GM19239 (cell line): Measurements from ENCODE around the gene RGS11.
"Not testable (repeated sequence)": the region's sequence is repeated elsewhere in the genome, so short reads cannot be mapped to it uniquely, and the experiment has no call there.

Experiments
- DNase-seq: peaks from one replicate; pipeline ENCODE4 v3.0.0; 2011; ENCODE audit warnings: low spot score; ENCODE audit not compliant: insufficient read length
- FAIRE-seq: peaks from 2 replicates; lab custom pipeline; 2011; peaks lifted over from hg19 to GRCh38; lab: Jason Lieb, UNC

The RGS11 gene

GRCh38 chr16:240559-240958 lies 35.2 kb downstream of the RGS11 start:
- no peak for FAIRE-seq

DNA sequence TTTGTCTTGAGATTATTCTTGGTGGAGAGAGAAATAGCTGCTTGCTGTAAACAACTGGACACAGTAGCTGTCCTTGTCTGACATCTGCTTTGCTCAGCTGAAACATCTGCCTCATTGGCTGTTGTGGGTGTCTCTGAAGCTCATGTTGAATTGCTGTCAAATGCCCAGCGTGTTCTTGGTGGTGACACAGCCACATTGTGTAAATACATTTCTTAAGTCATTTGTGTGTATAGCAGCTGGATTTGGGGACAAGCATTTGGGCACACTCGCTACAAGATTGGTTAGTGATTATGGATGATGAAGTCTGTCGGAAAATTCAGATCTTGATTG lies 35.8 kb downstream of the RGS11 start:
- no peak for FAIRE-seq

More at GRCh38 chr16:240559-240958, 35.2 kb downstream of the RGS11 start:
- no peak for DNase-seq

GRCh38 chr16:234468-235305 lies 41.1 kb downstream of the RGS11 start, which contains the start of gene FAM234A:
TSS of gene FAM234A (plus strand) at chr16:234821. CDS start at chr16:254414, 19,593 bp downstream.
- peak; percentile 87 for FAIRE-seq
- DNase-seq: peak; percentile 89

More for the DNA sequence above, 35.8 kb downstream of the RGS11 start:
- DNase-seq: no peak

DNA sequence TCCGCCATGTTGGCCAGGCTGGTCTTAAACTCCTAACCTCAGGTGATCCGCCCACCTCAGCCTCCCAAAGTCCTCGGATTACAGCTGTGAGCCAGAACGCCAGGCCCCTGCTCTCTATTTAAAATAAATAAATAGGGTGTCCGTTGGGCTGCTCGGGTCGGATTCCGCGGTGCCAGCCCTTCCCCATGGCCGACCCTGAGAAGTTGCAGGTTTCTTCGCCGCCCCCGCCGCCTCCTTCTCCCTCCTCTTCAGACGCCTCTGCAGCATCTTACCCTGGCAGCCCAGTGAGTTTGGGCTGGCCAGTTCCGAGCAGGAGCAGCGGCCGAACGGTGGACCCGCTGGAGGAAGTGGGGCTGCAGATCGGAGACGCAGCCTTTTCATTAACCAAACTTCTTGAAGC lies 44.8 kb downstream of the RGS11 start:
- FAIRE-seq: no peak
- DNase-seq: no peak

- DNase-seq, FAIRE-seq: not testable (repeated sequence)
These were observed 45.4 kb downstream of the RGS11 start for GRCh38 chr16:230351-230750.

GRCh38 chr16:229731-230281 lies 45.9 kb downstream of the RGS11 start:
- DNase-seq (no peak), FAIRE-seq (no peak)

DNA sequence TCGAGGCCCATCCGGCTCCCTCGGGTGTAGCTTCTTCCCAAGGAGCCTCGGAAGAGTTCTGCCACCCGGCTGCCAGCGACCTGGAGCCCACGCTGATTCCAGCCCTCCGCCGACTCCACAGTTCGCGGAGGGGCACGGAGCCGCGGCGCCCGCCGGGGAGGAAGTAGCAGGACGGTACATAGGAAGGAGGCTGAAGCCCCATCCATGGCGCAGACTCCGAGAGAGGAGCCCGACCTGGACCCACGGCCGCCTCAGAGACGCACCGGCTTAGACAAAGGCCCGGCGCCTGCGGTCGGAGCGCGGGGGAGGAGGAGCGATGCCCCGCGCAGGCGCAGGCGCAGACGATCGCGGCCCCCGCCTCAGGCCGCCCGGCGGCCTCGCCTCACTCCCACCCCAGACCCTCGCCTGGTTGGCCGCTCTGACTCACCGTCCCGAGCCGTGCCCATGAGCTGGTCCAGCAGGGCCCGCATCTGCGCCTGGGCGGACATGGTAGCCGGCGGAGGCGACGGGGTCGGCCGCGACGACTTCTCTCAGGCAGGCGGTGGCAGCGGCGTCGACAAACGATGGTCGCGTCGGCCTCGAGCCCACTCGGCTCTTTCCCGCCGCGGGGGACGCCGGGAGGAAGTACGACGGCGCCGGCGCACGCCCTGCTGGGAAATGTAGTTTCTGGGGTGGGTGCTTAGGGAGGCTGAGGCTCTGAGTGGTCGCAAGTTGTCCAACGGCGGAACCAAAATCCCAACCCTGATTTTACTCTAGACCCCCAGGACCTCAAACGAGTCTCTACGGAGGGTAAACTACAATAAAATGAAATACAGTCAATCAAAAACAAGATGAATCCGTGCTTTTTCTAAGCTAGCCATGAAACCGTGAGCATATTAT lies 46.7 kb downstream of the RGS11 start, which contains the start of gene LUC7L:
LUC7L (minus strand) TSS at position 598 of the 879 bp plus-strand sequence; CDS start at position 488, 110 bp downstream.
- DNase-seq: peak; percentile 90
- FAIRE-seq: peak; percentile 91

- FAIRE-seq: peak; percentile 53
- DNase-seq: no peak
These were observed 47.4 kb downstream of the RGS11 start for GRCh38 chr16:228151-228851.

- FAIRE-seq (no peak), DNase-seq (no peak)
These were observed 55.7 kb downstream of the RGS11 start for GRCh38 chr16:220021-220420.
